T-helper 1 cell (primary cell): ENCODE data around the gene ZFTA.
A peak's percentile ranks its signal among the peaks of the same experiment; 100 is the strongest.

ENCODE experiments used
- DNase-seq, 5 donors: peaks; one replicate each; pipeline ENCODE4 v3.0.0-alpha.2; 2012 to 2020

The ZFTA gene

DNA sequence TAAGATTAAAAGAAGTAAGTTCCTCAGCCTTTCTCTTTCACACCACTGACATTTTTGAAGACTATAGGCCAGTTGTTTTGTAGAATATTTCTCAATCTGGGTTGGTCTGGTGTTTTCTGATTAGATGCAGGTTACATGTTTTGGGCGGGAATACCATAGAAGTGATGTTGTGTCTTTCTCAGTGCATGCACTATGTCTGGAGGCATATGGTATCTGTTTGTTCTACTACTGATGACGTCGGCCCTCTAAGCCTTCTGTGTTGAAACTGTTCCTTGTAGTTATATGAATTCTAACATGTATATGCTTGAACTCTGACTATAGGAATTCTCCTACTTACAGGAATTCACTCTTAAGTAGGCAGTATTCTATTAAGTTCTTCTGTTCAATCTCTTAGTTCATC lies 21.6 kb downstream of the ZFTA start:
- DNase-seq: no peak

DNA sequence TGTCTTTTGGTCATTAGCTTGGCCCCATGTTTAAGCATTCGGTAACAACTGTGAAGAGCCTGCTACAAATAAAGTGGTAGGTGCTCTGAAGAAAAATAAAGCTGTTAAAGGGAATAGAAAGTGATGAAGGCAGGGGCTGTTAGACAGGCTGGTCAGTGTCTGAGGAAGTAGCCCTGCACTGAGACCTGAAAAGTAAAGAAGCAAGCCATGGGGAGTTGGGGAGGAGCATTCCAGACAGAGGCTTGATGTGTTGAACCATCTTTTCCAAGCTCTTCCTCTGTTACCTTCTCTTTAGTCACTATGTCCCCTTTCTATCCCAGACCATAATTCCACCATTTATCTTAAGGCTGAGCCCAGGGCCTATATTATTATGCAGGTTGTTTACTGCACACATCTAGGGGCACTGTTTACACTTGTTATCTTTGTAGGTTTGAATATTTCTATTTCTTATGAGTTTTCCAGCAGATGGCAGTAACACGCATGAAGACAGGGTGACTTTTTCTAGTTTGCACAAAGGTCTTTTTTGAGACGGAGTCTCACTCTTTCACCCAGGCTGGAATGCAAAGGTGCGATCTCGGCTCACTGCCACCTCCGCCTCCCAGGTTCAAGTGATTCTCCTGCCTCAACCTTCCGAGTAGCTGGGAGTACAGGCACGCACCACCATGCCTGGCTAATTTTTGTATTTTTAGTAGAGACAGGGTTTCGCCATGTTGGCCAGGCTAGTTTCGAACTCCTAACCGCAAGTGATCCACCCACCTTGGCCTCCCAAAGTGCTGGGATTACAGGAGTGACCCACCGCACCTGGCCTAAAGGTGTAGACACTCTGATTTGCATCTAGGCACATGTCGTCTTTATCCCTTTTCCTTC lies 23.0 kb downstream of the ZFTA start:
- no peak for DNase-seq

DNA sequence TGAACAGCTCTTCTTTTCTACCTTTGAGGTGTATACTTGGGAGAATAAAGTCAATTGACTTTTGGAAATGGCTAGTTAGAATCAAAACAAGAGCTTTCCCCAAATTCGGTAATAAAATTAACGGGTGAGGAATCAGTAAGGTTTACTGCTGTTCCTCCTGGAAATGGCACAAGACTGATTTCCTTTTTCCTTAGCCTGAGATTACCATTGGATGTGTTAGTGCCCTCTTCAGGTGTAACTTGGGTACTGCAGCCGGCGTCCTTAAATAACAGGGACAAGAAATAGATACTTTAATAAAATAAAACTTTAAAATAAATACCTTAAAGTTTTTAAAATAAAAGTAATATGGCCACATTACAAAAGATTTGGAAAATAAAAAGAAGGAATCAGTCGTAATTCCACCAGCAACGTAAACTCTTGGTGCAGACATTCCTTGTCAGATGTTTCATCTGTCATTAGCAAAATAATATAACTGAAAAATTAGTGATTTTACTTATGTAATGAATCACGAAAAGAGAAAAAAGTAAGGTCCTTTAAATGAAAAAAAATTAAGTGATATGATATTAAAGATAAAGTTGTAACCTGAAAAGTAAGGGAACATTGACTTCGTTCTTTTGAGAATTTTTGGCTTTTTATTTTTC lies 29.7 kb downstream of the ZFTA start:
- DNase-seq: peak in 4 of 5 donors; percentile 14 to 62 (median 48)

DNA sequence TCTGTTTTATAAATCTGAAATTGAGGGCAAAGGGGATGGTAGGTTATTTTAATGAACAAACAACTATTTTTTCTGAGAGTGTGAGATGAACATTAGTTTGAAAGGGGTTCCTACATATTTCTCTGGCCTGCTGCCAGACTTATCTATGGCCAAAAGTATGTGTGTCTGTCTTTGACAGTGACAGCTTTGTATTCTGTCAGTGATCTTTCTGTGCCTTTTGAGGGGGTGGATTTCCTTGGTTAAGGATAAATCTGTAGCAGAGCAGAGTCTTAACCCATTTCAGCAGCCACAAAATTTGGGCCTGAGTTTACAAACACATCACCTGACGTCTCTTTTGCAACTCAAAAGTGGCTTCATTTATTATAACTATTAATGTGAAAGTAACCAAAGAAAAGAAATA lies 30.9 kb downstream of the ZFTA start:
- DNase-seq: no peak

DNA sequence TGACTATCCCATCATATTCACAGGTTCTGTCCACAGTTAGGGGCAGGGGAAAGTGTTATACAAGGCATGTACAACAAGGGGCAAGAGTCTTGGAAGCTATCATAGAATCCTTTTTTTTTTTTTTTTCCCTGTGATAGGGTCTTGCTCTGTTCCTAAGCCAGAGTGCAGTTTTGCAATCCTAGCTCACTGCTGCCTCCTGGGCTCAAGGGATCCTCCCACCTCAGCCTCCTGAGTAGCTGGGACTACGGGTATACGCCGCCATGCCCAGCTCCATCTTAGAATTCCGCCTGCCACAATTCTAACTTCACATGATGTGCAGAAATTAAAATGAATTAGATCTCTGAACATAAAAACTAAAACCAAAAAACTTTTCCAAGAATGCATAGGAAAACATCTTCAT lies 31.7 kb downstream of the ZFTA start:
- DNase-seq: no peak

DNA sequence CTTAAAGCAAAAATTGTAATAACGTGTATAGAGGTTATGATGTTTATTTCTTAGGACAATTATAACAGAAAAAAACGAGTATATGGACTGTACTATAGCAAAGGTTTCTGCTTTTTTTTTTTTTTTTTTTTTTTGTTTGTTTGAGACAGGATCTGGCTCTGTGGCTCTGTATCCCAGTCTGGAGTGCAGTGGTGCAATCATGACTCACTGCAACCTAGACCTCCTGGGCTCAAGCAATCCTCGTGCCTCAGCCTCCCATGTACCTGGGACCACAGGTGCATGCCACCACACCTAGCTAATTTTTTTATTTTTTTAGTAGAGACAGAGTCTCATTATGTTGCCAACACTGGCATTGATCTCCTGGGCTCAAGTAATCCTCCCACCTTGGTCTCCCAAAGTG lies 39.2 kb downstream of the ZFTA start:
- no peak for DNase-seq

DNA sequence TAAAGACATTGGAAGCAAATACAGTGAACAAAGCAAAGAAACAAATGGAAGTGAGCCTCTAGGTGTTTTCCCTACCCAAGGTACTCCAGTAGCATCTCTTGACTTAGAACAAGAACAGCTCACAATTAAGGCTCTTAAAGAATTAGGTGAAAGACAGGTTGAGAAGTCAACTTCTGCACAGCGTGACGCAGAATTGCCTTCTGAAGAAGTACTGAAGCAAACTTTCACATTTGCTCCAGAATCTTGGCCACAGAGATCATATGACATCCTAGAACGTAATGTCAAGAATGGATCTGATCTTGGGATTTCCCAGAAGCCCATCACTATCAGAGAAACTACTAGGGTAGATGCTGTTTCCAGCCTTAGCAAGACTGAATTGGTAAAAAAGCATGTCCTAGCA lies 48.0 kb downstream of the ZFTA start:
- no peak for DNase-seq

DNA sequence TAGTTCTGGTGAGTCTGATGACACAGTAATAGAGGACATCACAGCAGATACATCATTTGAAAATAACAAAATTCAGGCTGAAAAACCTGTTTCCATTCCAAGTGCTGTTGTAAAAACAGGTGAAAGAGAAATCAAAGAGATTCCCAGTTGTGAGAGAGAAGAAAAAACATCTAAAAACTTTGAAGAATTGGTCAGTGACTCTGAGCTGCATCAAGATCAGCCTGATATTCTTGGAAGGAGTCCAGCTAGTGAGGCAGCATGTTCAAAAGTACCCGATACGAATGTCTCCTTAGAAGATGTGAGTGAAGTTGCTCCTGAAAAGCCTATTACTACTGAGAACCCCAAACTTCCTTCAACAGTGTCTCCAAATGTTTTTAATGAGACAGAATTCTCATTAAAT lies 48.6 kb downstream of the ZFTA start:
- DNase-seq: no peak

DNA sequence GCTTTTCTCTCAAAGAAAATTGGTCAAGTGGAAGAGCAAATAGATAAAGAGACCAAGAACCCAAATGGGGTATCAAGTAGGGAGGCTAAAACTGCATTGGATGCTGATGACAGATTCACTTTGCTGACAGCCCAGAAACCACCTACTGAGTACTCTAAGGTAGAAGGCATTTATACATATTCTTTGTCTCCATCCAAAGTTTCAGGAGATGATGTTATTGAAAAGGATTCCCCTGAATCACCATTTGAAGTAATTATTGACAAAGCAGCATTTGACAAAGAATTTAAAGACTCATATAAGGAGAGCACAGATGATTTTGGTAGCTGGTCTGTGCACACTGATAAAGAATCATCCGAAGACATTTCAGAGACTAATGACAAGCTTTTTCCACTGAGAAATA lies 49.6 kb downstream of the ZFTA start:
- no peak for DNase-seq
